ENCODE data around the gene MOB4.
"Not testable (repeated sequence)": the region's sequence is repeated elsewhere in the genome, so short reads cannot be mapped to it uniquely, and the experiment has no call there.

MOB4 gene

DNA sequence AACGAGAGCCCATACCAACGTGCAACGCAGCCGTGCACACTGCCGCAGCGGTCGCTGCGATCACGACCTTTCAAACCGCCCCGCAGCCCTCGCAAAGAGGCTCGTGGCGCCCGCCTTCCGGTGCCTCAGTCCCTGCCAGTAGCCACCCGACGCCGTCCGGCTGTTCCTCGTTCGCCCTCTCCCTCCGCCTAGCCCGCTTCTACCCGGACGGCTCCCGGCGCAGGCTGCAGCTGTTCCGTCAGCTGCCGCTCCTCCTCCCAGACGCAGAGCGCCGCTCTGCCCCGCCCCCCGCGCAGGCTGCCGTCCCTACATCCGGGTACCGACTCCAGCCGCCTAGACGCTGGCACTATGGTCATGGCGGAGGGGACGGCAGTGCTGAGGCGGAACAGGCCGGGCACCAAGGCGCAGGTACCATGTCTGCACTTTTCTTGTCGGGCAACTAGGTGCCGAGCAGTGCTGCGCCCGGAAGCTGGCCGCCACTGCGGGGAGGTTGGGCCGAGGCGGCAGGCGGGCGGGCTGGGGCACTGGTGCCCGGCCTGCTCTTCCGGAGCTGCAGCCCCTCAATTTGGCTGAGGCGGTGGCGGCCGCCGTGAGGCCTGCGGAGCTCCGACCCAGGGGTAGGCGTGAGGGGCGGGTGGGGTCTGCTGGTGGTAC, at the start of gene MOB4:
TSS of gene MOB4 (plus strand) at position 328 of the 654 bp plus-strand sequence. CDS start at position 349, 21 bp downstream.
- peak; percentile 96 for DNase-seq

- no peak for DNase-seq
Observed at GRCh38 chr2:197472166-197472565, 43.7 kb upstream of the MOB4 start.

GRCh38 chr2:197477797-197478196, 38.1 kb upstream of the MOB4 start:
- no peak for DNase-seq

DNA sequence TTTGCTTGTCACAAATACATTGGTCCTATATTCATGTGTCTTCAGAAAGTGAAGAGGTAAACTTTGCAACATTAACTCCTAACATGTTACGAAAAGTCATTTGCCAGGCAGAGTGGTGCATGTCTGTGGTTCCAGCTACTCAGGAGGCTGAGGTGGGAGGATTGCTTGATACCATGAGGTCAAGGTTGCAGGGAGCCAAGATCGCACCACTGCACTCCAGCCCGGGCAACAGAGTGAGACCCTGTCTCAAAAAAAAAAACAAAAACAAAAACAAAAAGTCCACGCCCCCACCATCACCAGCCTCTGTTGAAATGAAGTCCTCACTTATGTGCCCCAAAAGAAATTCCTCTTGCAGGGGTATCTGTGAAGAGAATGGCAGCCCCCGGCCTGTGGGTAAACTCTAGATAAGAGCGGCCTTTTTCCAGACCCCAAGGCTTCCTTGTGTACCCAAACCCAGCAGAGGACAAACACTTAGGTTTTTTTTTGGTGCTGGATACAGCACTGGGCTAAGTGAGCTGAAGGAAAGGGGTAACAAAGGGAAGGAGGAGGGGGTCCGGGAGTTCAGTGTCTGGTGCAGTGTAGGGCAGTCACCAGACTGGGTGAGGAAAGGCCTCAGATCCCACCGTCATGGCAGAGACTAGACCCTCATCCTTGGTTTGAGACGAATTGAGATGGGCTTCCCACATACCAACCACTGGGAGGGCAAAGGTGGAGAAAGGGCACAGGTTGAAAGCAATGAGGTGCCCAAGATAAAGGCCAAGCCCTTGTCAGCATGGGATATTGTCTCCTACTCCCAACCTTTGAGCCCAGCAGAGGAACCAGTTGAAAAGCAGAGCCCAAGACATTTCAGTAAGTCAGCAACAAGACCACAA, 35.5 kb upstream of the MOB4 start:
- DNase-seq = no peak

GRCh38 chr2:197484248-197484647, 31.6 kb upstream of the MOB4 start:
- DNase-seq = not testable (repeated sequence)

DNA sequence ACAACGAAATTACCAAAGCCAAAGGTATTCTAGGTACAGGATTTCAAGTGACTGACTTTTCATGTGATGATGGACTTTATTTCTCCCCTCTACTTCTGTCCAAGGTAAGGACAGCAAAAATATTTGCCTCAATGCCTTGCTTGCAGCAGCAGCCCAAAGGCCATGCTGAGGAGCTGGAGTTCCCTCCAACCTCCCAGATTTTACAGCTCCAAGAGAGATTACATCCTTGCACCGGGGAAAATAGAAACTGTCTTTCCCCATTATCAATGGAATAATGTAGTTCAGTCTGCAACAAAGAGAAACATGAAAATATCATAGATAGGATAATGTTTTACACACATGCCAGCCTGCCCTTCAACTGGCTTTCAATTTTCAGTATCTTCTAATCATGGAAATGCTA, 29.7 kb upstream of the MOB4 start:
- no peak for DNase-seq

DNA sequence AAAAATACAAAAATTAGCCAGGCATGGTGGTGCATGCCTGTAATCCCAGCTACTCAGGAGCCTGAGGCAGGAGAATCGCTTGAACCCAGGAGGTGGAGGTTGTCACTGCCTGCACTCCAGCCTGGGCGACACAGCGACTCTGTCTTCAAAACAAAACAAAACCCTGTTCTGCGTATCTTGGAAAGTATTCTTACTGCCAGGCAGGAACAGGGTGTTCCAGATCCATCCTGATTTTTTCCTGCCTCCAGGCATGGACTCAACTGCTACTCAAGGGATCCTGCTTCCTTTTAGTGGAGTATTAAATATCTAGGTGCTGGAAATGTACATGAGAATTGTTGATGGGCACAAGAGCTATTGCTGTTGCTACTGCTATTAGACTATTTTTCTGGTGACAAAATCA, 28.5 kb upstream of the MOB4 start:
- DNase-seq = no peak

GRCh38 chr2:197495433-197496134, 20.3 kb upstream of the MOB4 start:
- no peak for DNase-seq

GRCh38 chr2:197496695-197497094, 19.2 kb upstream of the MOB4 start:
- no peak for DNase-seq

DNA sequence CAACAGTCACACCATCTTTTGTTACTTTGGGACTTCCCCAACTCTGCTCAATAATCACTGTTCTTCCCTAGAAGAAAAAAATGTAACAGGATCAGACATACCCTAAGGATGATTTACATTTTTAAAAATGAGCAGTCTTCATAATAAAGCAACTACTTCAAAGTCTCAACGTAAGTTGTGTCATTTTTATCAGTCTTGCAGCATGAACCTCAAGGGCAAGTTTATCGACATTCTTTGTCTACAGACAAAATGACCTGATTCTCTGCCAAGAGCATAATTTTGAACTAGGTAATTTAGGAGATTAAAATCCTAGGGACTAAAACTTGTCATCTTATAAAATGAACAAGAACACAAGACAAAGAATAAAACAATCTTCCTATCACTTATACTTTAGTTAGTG, 18.5 kb upstream of the MOB4 start:
- DNase-seq = no peak

DNA sequence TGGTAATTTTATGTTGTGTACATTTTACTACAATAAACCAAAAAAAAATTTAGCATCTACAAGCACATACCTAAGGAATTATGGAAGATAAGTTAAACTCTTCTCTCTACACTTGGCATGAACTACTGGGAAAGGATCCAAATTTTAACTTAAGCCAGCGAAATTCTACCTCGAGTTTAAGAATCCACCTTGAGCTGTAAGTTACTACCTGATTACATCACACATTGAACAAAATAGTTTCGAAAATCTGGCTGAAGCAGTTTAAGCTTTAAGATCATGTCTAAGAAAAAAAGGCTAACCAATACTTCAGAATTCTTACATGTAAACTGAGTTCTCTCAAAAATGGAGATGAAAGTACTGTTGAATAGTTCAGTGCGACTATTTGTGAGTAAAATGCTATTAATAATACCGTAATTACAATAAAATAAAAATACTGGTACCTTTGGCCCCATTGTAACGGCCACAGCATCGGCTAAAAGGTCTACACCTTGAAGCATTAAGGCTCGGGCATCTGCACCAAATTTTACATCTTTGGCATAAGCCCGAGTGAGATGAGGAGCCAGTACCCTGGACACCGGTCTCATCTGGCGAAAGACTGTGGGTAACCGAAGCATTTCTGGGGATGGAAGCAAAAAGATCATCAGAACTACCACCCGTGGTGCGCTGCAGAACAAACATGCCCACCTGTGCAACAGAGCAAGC, 17.5 kb upstream of the MOB4 start:
- no peak for DNase-seq

DNA sequence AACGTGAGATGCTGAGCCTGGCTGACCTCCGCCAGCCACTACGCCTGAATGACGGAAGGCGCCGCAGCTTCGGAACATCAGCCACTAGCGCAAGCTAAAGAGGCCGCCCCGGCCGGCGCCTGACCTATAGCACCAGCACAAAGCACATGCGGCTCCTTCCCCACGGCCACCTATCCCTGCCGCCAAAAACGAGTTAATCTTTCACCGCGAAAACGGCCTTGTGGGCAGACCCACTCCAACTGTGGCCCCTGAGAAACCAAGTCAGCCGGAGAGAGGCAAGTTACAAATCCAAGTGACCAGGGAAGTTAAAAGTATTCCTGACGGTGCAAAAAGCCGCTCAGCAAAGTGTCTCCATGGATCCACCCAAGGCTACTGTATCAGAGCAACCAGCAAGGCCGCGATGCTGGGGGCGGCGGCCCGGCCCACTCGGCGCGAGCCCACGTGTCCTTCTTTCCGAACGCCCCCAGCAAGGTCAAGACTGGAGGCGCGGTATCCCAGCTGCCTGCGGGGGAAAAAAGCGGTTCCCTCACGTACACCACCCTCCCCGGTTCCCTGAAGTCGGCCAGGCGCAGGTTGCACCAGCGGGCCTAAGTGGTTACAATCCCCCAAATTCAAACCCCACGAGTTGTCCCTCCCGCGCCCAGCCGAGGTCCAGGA, 16.8 kb upstream of the MOB4 start:
- DNase-seq = peak; percentile 42

DNA sequence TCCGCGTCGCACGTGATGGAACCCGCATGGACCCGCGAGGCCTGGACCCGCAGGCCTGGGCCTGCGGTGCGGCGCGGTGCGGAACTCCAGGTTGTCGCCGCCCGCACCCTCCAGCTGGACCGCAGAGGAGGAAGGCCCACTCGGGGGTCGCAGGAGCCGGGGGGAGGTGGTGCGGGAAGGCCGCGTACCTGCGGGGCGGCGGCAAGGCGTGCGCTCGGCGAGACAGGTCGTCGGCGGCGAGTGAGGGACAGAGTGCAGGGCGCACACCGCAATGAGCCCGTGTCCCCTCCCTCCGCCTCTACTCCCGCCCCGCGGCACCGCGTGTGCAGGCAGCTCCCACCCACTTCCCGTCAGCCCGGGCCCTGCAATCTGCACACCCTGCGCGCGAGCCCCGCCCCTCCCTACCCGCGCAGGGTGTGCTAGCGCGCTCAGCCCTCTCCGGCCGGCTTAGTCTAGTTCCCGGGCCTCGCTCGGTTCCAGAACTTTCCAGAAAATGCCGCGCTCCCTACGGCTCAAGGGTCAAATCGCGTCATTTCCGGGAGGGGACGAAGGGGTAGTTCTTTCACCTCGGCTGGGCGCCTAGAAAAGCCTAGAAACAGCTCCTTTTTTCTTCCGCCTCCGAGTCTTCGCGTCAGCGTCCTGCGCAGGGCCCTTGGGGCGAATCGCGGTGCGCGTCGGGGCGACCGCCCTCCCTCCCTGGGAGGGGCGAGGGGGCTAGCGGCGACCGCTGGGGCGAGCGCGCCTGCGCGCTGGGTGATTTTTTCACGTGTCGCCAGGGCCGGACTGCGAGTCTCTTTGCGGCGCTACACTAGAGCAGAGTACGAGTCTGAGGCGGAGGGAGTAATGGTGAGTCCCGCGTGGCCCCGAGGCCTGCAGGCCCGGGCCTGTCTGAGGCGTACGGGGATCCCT, 16.0 kb upstream of the MOB4 start, which contains the start of the genes HSPD1 and HSPE1:
TSS of gene HSPD1 (minus strand) at position 247 of the 909 bp plus-strand sequence. CDS start 992 bp downstream, outside the sequence.
TSS of gene HSPE1 (plus strand) at position 786 of the 909 bp plus-strand sequence. CDS start at position 844, 58 bp downstream.
- DNase-seq = peak; percentile 98

DNA sequence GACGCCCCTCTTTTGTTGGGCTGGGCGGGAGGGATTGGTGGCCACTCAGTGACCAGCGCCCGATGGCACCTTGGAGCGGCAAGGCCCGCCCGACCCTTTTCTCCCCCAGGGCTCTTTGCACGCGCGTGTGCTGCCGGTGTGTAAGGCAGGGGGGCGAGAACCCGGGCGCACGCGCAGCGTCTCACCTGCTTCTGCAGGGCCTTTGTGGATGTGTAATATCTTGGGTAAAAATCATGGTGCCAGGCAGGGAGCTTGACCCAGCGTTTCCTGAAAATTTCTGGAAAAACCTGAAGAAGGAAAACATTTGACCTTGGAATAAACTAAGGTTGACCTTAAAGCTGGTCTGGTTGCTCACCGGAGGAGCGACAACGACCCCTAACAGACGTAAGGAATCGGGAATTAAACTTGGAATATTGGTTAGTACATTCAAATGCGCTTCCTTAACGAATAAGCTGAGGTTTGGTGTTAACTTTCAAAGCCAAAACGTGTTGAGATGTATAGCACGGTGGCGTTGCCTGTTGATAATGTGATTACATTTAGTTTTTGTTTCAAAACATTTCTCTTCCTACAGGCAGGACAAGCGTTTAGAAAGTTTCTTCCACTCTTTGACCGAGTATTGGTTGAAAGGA, 15.2 kb upstream of the MOB4 start:
- DNase-seq = no peak

DNA sequence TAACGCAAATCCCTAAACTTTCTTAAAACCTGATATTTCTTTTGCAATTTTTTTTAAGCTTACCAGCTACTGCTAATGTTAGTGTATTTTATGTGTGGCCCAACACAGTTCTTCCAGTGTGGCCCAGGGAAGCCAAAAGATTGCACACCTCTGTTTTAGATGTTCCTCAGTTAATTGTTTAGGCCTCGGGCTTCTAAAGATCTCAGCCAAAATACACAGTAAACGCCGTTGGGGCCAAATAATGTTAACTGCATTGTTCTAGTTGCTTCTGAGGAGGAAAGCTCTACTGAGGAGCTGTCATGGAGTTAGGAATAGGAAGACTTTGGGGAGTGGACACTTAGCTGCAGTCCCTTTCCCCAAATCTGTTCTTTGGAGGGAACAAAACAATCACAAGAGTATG, 13.7 kb upstream of the MOB4 start:
- no peak for DNase-seq

DNA sequence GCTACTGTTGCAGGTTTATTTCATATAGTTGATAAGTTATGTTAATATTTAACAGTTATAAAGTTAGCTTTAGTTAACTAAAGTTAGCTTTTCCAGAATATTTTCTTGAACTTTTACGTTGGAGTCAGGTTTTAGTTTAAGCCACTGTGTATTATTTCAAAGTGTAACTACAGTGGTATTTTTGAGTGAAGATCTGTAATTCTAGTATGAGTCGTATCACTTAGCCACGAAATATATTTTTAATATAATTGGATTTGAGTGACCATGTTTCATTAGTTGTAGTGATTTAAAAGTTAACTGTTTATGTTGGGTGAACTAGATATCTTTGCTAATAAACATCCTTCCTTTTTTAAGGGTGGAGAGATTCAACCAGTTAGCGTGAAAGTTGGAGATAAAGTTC, 13.2 kb upstream of the MOB4 start:
- DNase-seq = no peak

DNA sequence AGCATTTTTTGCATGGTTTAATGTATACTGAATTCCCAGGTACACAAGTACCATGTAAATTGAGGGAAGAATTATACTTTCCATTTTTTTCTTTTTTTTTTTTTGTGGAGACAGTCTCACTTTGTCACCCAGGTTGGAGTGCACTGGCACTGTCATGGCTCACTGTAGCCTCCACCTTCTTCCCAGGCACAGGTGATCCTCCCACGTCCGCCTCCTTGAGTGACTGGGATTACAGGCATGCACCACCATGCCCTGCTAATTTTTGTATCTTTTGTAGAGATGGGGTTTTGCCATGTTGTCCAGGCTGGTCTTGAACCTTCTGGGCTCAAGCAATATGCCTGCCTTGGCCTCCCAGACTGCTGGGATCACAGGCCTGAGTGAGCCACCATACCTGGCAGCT, 11.9 kb upstream of the MOB4 start:
- no peak for DNase-seq

DNA sequence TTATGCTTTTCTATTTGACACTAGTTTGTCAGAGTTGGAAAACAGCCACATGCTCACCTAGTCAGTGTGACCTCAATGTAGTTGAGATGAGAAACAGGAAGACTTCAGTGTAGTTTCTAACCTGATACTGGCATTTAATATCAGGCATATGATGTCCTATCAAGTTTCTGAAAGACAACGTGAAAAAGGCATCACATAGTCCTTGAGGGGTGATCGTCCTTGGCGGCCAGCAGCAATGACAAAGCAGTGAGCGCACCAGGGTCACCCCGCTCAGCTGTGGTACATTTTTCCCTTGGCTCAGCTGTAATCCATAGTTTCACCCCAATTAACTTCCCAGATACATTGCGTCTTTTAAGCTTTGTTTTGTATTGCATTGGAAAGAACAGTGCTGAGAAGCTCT, 11.4 kb upstream of the MOB4 start:
- DNase-seq = no peak

- DNase-seq = no peak
Observed at GRCh38 chr2:197506658-197507057, 9.2 kb upstream of the MOB4 start.

DNA sequence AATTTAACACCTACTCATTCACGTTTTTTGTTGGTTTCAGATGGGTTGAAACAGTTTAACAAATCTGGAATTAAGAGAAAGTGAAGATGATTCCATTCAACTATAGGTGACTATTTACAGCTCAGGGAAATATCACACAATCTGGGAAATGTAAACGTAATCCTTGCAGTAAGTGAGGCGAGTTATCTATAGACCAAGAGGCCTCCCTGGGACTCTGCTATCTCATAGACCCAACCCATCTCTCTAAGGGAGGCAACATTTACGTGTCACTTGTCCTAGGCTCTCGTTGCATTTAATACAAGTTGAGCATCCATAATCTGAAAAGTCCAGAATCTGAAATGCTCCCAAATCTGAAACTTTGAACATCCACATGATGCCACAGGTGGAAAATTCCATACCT, 2.0 kb upstream of the MOB4 start:
- DNase-seq = no peak

DNA sequence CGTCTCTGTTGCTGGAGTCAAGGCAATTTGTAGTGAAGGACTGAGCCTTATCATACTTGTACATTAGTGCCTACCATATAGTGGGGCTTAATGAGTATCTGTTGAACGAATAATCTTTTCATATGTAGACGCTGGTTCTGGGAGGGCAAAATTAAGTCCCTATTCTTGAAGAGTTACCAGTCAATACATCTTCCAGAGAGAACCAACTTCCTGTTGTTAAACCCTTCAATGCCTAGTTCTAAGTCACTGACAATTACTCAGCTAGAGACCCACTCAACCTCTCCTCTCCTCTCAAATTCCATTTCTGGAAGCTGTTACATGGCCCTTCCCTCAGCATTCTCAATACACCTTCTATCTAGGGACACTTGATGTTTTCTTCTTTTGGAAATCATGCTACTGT, 1.1 kb upstream of the MOB4 start:
- DNase-seq = peak; percentile 33
